PFSK-1 (cell line): ENCODE data around the gene CSF1R.

Experiments used
- FOXP2 ChIP-seq: optimal IDR thresholded peaks from 2 replicates; pipeline ENCODE3; 2011; ENCODE audit warnings: borderline replicate concordance, control low read depth, inconsistent platforms; ENCODE audit not compliant: insufficient read depth; ENCODE audit errors: extremely low read length, extremely low read depth
- POLR2AphosphoS5 ChIP-seq: IDR thresholded peaks from 2 replicates; pipeline ENCODE4 v1.6.1; 2012; ENCODE audit warnings: low read depth, mild to moderate bottlenecking, control low read depth, low read length, moderate library complexity
- REST ChIP-seq, 2 experiments: IDR thresholded peaks; 2 replicates each; pipeline versions ENCODE4 v1.6.1 to v1.8.0; 2011 to 2012; ENCODE audit warnings: low read depth in 2 of 2, low read length in 2 of 2, control low read depth in 1 of 2, inconsistent platforms in 1 of 2, mild to moderate bottlenecking in 1 of 2, moderate library complexity in 1 of 2; ENCODE audit not compliant: insufficient read depth in 1 of 2
- SIN3A ChIP-seq: IDR thresholded peaks from 2 replicates; pipeline ENCODE4 v1.6.1; 2012; ENCODE audit warnings: mild to moderate bottlenecking, low read length, moderate library complexity, borderline replicate concordance; ENCODE audit not compliant: insufficient read depth
- TAF1 ChIP-seq: IDR thresholded peaks from 2 replicates; pipeline ENCODE4 v1.6.1; 2012; ENCODE audit warnings: low read length, control low read depth, borderline replicate concordance; ENCODE audit not compliant: insufficient read depth

The CSF1R gene

GRCh38 chr5:150046031-150046430 lies 40.3 kb downstream of the CSF1R start:
- TF ChIP-seq FOXP2 (no peak), REST (IDR thresholded peaks at IDR 0.05; ENCODE audit: insufficient read depth in 1 of 2, low read depth in 2 of 2, low read length in 2 of 2) (no peak), POLR2AphosphoS5 (no peak), SIN3A (no peak), TAF1 (no peak)

- TF ChIP-seq SIN3A, result no peak
- no peak for TF ChIP-seq POLR2AphosphoS5
- no peak for TF ChIP-seq FOXP2
- no peak for TF ChIP-seq TAF1
- TF ChIP-seq REST (IDR thresholded peaks at IDR 0.05; ENCODE audit: insufficient read depth in 1 of 2, low read depth in 2 of 2, low read length in 2 of 2), result no peak
Observed at GRCh38 chr5:150045549-150045948, 40.8 kb downstream of the CSF1R start.

- TF ChIP-seq SIN3A, result no peak
- TF ChIP-seq REST (IDR thresholded peaks at IDR 0.05; ENCODE audit: insufficient read depth in 1 of 2, low read depth in 2 of 2, low read length in 2 of 2), result no peak
- TF ChIP-seq TAF1, result no peak
- TF ChIP-seq FOXP2, result no peak
- no peak for TF ChIP-seq POLR2AphosphoS5
Observed at GRCh38 chr5:150044712-150045111, 41.6 kb downstream of the CSF1R start.

GRCh38 chr5:150044329-150044681 lies 42.0 kb downstream of the CSF1R start:
- TF ChIP-seq FOXP2 (no peak), SIN3A (no peak), TAF1 (no peak), REST (IDR thresholded peaks at IDR 0.05; ENCODE audit: insufficient read depth in 1 of 2, low read depth in 2 of 2, low read length in 2 of 2) (no peak), POLR2AphosphoS5 (no peak)

GRCh38 chr5:150043657-150044328 lies 42.6 kb downstream of the CSF1R start:
- TF ChIP-seq POLR2AphosphoS5 (no peak), TAF1 (no peak), FOXP2 (no peak), REST (IDR thresholded peaks at IDR 0.05; ENCODE audit: insufficient read depth in 1 of 2, low read depth in 2 of 2, low read length in 2 of 2) (no peak), SIN3A (no peak)
